ENCODE measurements around the gene UGT2B15. TPM values are rescaled to one million over a fixed set of nuclear protein-coding genes. Genes with fewer than 3 reads are reported as not detected.
"Not testable (repeated sequence)": the region's sequence is repeated elsewhere in the genome, so short reads cannot be mapped to it uniquely, and the experiment has no call there.

Gene UGT2B15
- total RNA-seq, 1 donor = not detected

GRCh38 chr4:68658672-68659071 lies 11.8 kb downstream of the UGT2B15 start:
- H3K36me3 ChIP-seq (ENCODE audit: insufficient read depth, low read length) = no peaks in the 10 kb centered on the region
- H4K20me1 ChIP-seq (ENCODE audit: insufficient read depth, low read length) = no peaks in the 10 kb centered on the region
- no peak overlapping the region for H3K4me3 ChIP-seq (ENCODE audit: insufficient read depth, low read length)
- DNase-seq (ENCODE audit: insufficient read length, low spot score, missing footprints) = no peak
- no peak overlapping the region for H2AFZ ChIP-seq (ENCODE audit: low read length)
- no peaks in the 10 kb centered on the region for H3K4me1 ChIP-seq (ENCODE audit: insufficient read depth, low read length)
- no peaks in the 10 kb centered on the region for H3K27me3 ChIP-seq (ENCODE audit: insufficient read depth, low read length)
- H3K79me2 ChIP-seq (ENCODE audit: insufficient read depth, low read length) = no peaks in the 10 kb centered on the region
- H3K4me2 ChIP-seq (ENCODE audit: insufficient read depth, low read length) = no peak overlapping the region
- H3K9me3 ChIP-seq (ENCODE audit: low read depth, low read length) = no peaks in the 10 kb centered on the region
- TF ChIP-seq CTCF (IDR thresholded peaks at IDR 0.05; ENCODE audit: extremely low read depth, low read depth, low read length) = no peak
- no peak overlapping the region for H3K27ac ChIP-seq (ENCODE audit: low read depth, low read length)

GRCh38 chr4:68657022-68657594 lies 13.3 kb downstream of the UGT2B15 start:
- H3K4me2 ChIP-seq (ENCODE audit: insufficient read depth, low read length); H3K27me3 ChIP-seq (ENCODE audit: insufficient read depth, low read length); H4K20me1 ChIP-seq (ENCODE audit: insufficient read depth, low read length); H3K4me3 ChIP-seq (ENCODE audit: insufficient read depth, low read length); DNase-seq (ENCODE audit: insufficient read length, low spot score, missing footprints); H3K9me3 ChIP-seq (ENCODE audit: low read depth, low read length); H2AFZ ChIP-seq (ENCODE audit: low read length); H3K79me2 ChIP-seq (ENCODE audit: insufficient read depth, low read length); H3K27ac ChIP-seq (ENCODE audit: low read depth, low read length); H3K4me1 ChIP-seq (ENCODE audit: insufficient read depth, low read length); H3K36me3 ChIP-seq (ENCODE audit: insufficient read depth, low read length): not testable (repeated sequence)

- H2AFZ ChIP-seq (ENCODE audit: low read length); H3K4me2 ChIP-seq (ENCODE audit: insufficient read depth, low read length); H3K79me2 ChIP-seq (ENCODE audit: insufficient read depth, low read length); H3K4me3 ChIP-seq (ENCODE audit: insufficient read depth, low read length); H3K27ac ChIP-seq (ENCODE audit: low read depth, low read length); H3K27me3 ChIP-seq (ENCODE audit: insufficient read depth, low read length); DNase-seq (ENCODE audit: insufficient read length, low spot score, missing footprints); H3K9me3 ChIP-seq (ENCODE audit: low read depth, low read length); H3K4me1 ChIP-seq (ENCODE audit: insufficient read depth, low read length); H4K20me1 ChIP-seq (ENCODE audit: insufficient read depth, low read length); H3K36me3 ChIP-seq (ENCODE audit: insufficient read depth, low read length): not testable (repeated sequence)
These were observed 13.9 kb downstream of the UGT2B15 start for GRCh38 chr4:68656445-68656973.

DNA sequence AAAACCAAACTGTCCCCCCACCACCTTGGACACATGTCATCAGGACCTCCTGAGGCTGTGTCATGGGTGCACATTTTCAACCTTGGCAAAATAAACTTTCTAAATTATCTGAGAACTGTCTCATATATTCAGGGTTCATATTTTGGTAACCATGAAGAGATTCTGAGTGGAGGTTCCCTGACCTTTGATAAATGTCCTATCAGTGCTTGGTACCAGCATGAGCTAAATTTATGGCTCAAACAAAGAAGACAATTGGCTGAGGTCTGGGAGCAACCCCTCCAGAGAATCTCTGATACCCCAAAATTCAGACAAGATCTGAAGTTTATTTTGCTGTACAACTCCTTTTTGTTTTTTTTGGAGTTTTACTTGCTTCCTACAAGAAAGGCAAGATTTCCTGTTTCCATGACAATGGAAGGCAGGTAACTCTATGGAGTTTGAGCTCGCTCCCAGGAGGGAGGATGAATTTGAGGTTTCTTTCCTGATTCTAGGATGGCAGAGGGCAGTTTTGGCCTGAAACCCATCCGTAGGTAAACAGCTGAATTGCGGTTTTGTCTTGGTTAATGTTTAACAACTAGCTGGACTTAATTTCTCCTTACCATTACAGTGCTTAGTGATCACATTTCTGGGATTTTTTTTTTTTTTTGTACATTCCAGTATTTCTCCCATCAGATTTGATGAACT lies 14.5 kb downstream of the UGT2B15 start:
- H3K4me3 ChIP-seq (ENCODE audit: insufficient read depth, low read length) = no peak overlapping the region
- TF ChIP-seq CTCF (IDR thresholded peaks at IDR 0.05; ENCODE audit: extremely low read depth, low read depth, low read length) = no peak
- no peak overlapping the region for H2AFZ ChIP-seq (ENCODE audit: low read length)
- H3K27me3 ChIP-seq (ENCODE audit: insufficient read depth, low read length) = no peaks in the 10 kb centered on the region
- DNase-seq (ENCODE audit: insufficient read length, low spot score, missing footprints) = no peak
- no peaks in the 10 kb centered on the region for H3K9me3 ChIP-seq (ENCODE audit: low read depth, low read length)
- H3K79me2 ChIP-seq (ENCODE audit: insufficient read depth, low read length) = no peaks in the 10 kb centered on the region
- H3K4me1 ChIP-seq (ENCODE audit: insufficient read depth, low read length) = no peaks in the 10 kb centered on the region
- no peak overlapping the region for H3K4me2 ChIP-seq (ENCODE audit: insufficient read depth, low read length)
- no peaks in the 10 kb centered on the region for H4K20me1 ChIP-seq (ENCODE audit: insufficient read depth, low read length)
- no peak overlapping the region for H3K27ac ChIP-seq (ENCODE audit: low read depth, low read length)
- no peaks in the 10 kb centered on the region for H3K36me3 ChIP-seq (ENCODE audit: insufficient read depth, low read length)
